Activated CD4-positive, CD25-positive, alpha-beta regulatory T cell treated with anti-CD3 and anti-CD28 coated beads, Interleukin-2, amount 50 U/mL, for 24 hours (primary cell): ENCODE measurements around the gene SAMD14.

ENCODE experiments used
- ATAC-seq, 2 donors: fragments of 150-1000 bp; cut with Tn5 transposase; one replicate each; pipeline ENCODE4 v1.10.0; 2021; ENCODE audit warnings: mild to moderate bottlenecking in 1 of 2, moderate library complexity in 1 of 2

The SAMD14 gene

DNA sequence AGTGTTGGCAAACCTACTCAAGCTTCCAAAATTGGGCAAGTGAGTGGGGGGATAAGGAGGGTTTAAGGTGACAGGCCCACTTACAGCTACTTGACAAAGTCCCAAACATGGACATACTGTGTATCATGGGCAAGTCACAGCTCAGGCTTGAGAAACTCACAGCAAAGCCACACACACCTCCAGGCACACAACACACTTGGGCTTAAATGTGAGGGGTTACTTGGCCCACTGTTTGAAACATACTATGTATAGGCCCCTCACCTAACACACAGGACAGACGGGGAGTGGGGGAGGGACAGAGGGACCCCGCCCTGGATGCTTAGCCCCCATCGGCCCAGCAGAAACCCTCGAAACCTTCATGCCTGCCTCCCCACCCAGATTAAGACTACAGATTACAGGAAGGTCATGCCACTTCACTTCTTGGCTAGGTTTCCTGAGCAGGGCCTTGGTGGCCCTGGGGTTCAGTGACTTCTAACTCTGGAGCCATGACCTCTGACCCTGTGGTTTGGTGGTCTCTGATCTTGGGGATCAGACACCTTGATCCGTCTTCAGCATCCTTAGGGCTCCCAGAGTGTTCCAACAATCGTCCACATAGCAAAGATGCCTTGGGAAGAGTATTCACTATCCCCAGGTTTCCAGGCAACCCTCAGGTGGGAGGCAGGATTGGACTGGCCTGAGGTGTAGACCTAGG is 2.3 kb upstream of the SAMD14 start:
- no peak for ATAC-seq

DNA sequence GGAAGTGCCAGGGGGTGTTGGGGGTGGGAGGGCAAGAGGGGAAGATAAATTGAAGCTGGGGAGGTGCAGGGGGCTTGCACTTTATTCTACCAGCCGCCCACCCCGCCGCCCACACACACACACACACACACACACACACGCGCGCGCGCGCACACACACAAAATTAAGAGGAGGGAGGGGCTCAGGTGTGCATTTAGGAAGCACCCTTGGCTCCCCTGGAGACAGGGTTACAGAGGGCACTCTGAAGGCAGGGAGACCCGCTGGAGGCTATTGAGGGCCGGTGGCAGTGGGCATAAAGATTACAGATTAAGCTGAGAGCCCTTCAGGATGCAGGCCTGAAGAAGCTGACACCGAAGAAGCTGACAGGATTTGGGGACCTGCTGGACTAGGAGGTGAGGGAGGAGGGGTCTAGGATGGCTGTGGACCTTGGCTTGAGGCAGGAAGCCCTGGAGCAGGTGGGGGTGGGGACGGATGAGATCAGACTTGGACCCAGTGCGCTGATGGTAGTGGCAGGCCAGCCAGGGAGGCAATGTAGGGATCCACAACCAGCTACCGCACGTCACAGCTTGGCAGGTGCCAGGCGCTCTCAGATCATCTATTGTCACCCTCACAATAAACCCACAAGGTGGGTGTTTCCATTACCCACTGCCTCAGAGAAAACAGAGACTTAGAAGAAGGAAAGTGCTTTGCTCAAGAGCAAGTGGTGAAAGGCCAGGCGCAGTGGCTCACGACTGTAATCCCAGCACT is 772 bp upstream of the SAMD14 start:
- ATAC-seq: no peak

- no peak for ATAC-seq
Measured at GRCh38 chr17:50129353-50129727, 620 bp downstream of the SAMD14 start.

DNA sequence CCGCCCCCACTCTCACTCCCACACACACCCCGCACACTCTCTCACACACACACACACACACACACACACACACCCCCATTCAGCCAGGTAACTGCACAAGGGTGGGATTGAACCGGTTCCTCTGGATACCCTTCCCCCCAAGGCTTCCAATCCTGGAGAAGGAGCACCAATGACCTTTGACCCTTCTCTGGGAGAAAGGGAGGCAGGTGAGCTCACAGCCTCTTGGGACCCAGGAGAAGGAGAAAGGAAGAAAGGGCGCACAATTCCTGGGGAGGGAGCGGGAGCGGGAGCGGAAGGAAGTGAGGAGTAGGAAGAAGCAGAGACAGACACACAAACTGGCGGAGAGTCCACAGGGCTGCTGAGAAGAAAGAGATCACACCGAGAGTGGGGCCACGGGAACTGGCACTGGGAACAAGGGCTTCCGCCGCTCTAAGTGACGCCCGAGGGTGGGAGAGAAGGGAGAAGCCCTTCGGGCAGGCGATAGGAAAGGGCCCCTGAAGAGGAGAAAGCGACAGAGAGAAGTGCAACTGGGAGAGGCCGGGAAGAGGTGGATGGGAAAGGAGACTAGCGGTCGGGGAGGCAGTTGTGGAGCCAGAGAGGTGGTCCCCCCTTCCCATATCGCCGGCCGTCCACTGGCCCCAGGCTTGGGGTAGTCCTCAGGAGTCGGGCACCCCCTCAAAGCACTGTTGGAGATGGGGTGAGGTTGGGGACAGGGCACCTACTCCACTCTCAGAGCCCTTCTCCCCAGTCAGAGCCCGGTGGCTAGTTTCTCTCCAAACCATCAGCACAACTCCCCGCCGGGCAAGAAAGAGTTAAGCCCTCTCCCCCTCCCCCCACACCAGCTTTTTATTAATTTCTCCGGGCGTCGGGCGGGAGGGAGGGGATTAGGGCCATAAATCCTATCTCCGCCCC is 1.3 kb downstream of the SAMD14 start:
- no peak for ATAC-seq

GRCh38 chr17:50127697-50128361 is 2.1 kb downstream of the SAMD14 start:
- no peak for ATAC-seq

DNA sequence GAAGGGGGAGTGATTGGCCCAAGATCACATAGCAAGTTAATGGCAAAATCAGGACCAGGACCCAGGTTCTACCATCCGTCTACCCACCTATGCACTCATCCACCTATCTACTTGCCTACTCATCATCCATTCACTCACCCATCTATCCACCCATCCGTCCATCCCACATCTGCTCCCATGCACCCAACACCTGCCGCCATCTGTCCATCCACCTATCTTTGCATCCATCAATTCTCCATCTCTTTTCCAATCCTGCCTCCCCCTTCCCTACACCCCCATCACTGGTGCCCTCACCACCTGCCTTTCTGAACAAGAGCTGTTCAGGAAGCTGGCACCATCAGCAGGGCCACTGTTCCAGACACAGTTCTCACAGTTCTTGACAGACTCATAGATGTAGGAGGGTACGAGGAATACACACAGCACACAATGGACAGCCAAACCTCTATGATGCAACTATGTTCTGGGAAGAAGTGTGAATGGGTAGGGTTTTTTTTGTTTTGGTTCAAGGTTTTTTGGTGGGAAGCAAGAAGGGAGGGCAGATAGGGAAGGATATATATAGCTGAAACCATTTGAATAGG is 4.5 kb downstream of the SAMD14 start:
- no peak for ATAC-seq

DNA sequence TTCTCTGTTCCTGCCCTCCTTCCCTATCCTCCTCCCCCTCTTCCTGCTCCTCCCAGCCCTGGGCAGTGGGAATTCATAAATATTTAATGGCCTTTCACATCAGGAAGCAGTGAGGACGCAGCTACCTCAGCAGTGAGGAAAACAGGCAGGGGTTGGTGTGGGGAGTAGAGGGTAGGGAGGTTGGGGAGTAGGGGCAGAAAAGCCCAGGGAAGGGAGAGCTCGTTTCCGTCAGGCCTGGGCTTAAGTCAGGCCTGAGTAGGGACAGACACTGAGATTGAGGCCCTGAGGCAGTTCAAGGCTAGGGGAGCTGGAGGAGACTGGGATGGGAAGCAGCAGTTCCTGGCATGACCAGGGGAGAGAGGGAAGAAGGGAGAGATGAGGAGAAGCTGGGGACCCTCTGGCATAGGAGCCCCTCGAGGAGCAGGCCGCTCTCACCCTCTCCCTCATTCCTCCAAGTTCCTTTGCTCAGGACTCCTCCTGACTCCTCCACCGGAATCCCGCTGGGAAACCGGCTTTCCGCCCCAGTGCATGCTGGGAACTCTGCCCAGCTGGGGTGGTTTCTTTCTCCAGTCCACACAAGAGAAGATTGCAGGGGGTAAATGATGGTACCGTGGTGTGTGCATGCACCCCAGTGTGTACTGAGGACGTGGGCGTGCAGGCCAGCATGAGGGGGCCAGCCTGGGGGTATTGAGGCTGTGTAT is 6.2 kb downstream of the SAMD14 start:
- ATAC-seq: no peak

DNA sequence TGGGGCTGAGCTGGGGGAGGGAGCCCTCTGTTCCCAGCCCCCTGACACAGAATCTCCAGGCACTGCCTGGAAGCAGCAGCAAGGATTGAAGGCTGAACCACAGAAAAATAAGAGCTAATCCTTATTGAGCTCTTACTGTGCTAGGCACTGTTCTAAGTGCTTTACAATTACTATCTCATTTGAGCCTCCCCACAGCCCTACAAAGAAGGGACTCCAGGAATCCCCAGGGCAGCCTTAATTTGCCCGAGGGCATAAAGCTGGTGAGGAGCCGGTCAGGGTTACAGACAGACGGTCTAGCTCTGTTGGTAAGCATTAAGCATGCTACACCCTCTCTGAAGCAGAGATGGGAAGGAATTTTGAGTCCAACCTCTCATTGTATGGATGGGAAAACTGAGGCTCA is 7.0 kb downstream of the SAMD14 start:
- ATAC-seq: no peak

DNA sequence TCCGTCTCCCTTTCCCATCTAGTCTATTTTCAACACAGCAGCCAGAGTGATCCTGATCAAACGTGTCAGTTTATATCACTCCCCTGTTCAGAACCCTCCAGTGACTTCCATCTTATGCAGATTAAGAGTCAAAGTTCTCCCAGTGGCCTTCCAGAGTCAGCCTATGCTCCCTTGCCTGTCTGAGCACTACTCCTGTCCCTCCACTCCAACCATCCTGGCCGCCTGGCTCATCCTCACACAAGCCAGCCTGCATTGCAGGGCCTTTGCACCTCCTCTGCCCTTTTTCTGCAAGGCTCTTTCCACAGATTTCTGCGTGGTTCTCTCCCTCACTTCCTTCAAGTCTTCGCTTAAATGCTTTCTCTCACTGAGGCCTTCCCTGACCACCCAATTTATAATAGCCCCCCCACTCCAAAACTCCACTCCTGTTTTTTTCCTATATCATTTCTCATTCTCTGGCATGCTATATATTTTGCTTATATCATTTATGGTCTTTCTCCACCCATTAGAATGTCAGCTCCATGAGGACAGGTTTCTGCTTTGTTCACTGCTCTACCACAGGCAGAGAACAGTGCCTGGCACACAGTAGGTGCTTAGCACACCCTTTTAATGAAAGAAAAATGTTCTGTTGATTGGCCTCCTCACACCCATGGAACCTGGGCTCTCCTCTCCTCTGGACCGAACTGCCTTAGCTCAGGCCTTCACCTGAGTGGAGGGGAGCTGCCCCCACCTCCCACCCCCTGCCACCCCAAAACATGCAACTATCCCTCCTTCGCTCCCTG is 9.3 kb downstream of the SAMD14 start:
- no peak for ATAC-seq

GRCh38 chr17:50118828-50119218 is 11.1 kb downstream of the SAMD14 start:
- ATAC-seq: no peak

GRCh38 chr17:50118076-50118827 is 11.7 kb downstream of the SAMD14 start:
- ATAC-seq: no peak

DNA sequence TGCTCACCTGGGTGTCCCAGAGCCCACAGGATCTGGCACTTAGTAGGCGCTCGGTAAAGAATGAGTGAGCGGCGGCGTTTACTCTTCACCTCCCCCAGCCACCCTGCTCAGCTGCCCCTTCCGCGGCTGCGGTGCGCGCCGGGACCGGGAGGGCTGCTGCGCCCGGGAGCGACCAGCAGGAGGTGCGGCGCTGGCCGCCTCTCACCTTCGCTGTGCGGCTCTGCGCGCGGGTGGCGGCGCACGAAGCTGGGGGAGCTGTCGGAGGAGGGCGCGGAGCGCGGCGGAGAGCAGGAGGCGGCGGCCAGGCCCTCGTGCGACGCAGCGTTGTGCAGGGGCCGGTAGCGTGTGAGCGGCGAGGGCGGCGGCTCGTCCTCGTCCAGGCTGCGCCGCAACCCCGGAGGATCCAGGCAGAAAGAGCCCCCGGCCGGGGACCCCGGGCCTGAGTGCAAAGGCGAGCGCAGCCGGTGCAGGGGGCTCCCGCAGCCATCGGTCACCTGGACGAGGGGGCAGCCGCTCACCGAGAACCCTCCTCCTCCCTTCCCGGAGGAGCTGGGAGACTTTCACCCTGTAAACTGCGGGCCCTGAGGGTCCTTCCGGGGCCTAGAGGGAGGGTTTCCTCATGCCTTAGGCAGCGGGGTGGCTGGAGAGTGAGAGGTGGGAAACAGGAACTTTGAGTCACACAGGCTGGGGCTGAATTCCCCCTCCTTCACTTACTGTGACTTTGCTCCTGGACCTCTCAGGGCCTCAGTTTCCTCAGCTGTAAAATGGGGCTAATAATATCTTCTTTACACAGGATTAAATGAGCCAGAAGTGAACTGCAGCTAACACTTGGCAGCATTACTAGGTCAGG is 12.5 kb downstream of the SAMD14 start:
- peak; percentile 89 for ATAC-seq

GRCh38 chr17:50115756-50116155 is 14.2 kb downstream of the SAMD14 start:
- no peak for ATAC-seq

DNA sequence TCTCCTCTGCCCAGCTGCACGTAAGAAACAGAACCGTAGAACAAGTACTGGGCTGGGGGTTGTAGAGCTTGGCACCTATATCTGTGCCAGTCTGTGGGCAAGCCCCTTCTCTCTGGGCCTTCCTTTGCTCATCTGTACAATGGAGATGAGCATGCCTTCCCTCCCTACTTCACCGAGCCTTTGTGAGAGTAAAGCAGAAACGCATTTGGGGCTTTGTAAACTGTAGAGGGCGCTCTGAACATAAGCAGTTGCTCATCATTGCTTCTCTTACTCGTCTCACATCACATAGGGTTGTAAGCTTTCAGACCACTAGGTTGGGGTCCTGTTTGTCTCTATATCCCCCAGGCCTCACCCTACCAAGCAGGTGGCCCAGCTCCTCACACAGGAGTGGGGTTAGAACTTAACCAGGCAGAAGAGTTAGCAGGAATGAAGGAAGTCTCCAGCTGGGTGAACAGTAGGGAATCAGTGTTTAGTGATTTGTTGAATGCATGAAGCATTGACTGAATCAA is 15.1 kb downstream of the SAMD14 start:
- ATAC-seq: no peak

GRCh38 chr17:50114401-50114800 is 15.6 kb downstream of the SAMD14 start:
- ATAC-seq: no peak

GRCh38 chr17:50113624-50114320 is 16.2 kb downstream of the SAMD14 start:
- no peak for ATAC-seq

DNA sequence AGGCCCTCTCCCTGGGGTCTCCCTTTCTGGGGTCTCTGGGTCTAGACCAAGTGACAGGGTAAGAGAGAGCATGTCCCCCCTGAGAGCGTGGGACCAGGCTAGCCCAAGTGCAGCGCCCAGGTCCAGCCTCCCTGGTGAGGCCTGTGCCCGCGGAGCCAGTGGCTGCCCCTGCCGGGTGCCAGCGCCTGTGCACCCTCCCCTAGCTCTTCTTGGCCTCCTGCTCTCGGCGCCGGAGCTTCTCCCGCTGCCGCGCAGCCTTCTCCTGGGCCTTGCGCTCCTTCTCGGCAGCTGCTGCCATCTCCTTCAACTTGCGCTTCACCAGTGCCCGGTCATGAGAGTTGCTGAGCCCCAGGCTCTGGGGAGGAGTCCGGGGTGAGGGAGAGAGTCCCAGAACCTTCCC is 17.3 kb downstream of the SAMD14 start:
- no peak for ATAC-seq
